Endodermal cell (in vitro differentiated cells): Measurements from ENCODE around the gene TMPRSS9. TPM values are rescaled to one million over a fixed set of nuclear protein-coding genes. Genes with fewer than 3 reads are reported as not detected.
"Not testable (repeated sequence)": the region's sequence is repeated elsewhere in the genome, so short reads cannot be mapped to it uniquely, and the experiment has no call there.

Experiments used
- DNase-seq: peaks from one replicate; pipeline ENCODE4 v3.0.0-alpha.2; 2017
- H3K27ac ChIP-seq: 2 replicates; pipeline ENCODE4 v1.5.1; 2013; ENCODE audit warnings: mild to moderate bottlenecking, low read depth, low read length, moderate library complexity
- H3K27me3 ChIP-seq: 2 replicates; pipeline ENCODE4 v1.6.1; 2013; ENCODE audit warnings: mild to moderate bottlenecking, low read length, moderate library complexity; ENCODE audit not compliant: insufficient read depth, control insufficient read depth, poor library complexity, severe bottlenecking
- H3K36me3 ChIP-seq: 2 replicates; pipeline ENCODE4 v1.7.0; 2013; ENCODE audit warnings: mild to moderate bottlenecking, low read length, moderate library complexity; ENCODE audit not compliant: control insufficient read depth, insufficient read depth
- H3K4me1 ChIP-seq: one replicate; pipeline ENCODE4 v1.7.0; 2013; ENCODE audit warnings: low read length; ENCODE audit not compliant: control insufficient read depth, insufficient read depth
- H3K4me3 ChIP-seq: 2 replicates; pipeline ENCODE4 v1.5.1; 2013; ENCODE audit warnings: mild to moderate bottlenecking, low read length, moderate library complexity
- H3K9ac ChIP-seq: 2 replicates; pipeline ENCODE4 v1.6.1; 2013; ENCODE audit warnings: mild to moderate bottlenecking, low read length, moderate library complexity; ENCODE audit not compliant: poor library complexity, severe bottlenecking; ENCODE audit errors: extremely low read depth
- H3K9me3 ChIP-seq: 2 replicates; pipeline ENCODE4 v1.6.1; 2013; ENCODE audit warnings: mild to moderate bottlenecking, low read length, moderate library complexity; ENCODE audit not compliant: control insufficient read depth
- H3K27ac Mint-ChIP-seq: 2 replicates; pipeline ENCODE4 v1.8.0; 2020; ENCODE audit warnings: mixed read lengths
- H3K27me3 Mint-ChIP-seq: 2 replicates; pipeline ENCODE4 v1.8.0; 2021; ENCODE audit warnings: mild to moderate bottlenecking, mixed read lengths; ENCODE audit not compliant: insufficient read depth
- H3K36me3 Mint-ChIP-seq: 2 replicates; pipeline ENCODE4 v1.8.0; 2020; ENCODE audit warnings: low read depth, mixed read lengths
- H3K4me1 Mint-ChIP-seq: 2 replicates; pipeline ENCODE4 v1.8.0; 2020; ENCODE audit warnings: mixed read lengths
- H3K4me3 Mint-ChIP-seq: 2 replicates; pipeline ENCODE4 v1.8.0; 2020; ENCODE audit warnings: mild to moderate bottlenecking, moderate library complexity, mixed read lengths
- H3K9me3 Mint-ChIP-seq: 2 replicates; pipeline ENCODE4 v1.8.0; 2020; ENCODE audit warnings: mild to moderate bottlenecking, mixed read lengths
- CTCF ChIP-seq: fragments of 200-600 bp; sonication (generic); conservative IDR thresholded peaks from 2 replicates; pipeline ENCODE4 v1.5.0; 2021; ENCODE audit warnings: antibody characterized with exemption, mild to moderate bottlenecking
- WGBS, 2 experiments: methylation state at CpG; one replicate each; pipeline versions ENCODE4 v1.1.5 to v1.1.7; 2013; ENCODE audit warnings: missing lambda C conversion rate in 2 of 2, mixed read lengths in 1 of 2; ENCODE audit not compliant: insufficient coverage in 1 of 2, insufficient read length in 1 of 2; 5-methylcytosine and 5-hydroxymethylcytosine counted together
- total RNA-seq, 2 donors: library from RNA; stranded (reverse); fragmentation: NEBNext Ultra II Directional in 1 of 2; extraction: Animal tissue kit (Norgen Biotek cat#: 25700) in 1 of 2; gene quantifications; 2 replicates in 1 of 2; 3 replicates in 1 of 2; pipeline ENCODE4 v1.2.1, GENCODE V29; 2021

Gene TMPRSS9
- total RNA-seq, 2 donors from 2014 or later = 0.73 to 1.2 TPM

DNA sequence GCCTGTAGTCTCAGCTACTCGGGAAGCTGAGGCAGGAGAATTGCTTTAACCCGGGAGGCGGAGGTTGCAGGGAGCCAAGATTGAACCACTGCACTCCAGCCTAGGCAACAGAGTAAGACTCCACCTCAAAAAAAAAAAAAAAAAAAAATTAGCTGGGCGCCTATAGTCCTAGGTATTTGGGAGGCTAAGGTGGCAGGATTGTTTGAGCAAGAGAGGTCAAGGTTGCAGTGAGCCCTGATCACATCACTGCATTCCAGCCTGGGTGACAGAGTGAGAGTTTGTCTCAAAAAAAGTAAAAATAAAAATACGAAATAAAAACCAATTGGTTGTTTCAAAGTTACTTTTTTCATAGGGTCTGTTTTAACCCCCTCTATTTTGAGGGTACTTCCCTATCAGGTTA is 98.0 kb downstream of the TMPRSS9 start:
- Histone ChIP-seq H3K9me3 (no peaks in the 10 kb centered on the region), H3K36me3 (no peaks in the 10 kb centered on the region), H3K9ac (no peak overlapping the region), H3K4me3 (no peak overlapping the region), H3K27ac (no peak overlapping the region), H3K4me1 (no peaks in the 10 kb centered on the region), H3K27me3 (no peaks in the 10 kb centered on the region)
- no peak for TF ChIP-seq CTCF
- no peaks in the 10 kb centered on the region for H3K9me3 Mint-ChIP-seq
- H3K36me3 Mint-ChIP-seq = no peaks in the 10 kb centered on the region
- DNase-seq = no peak
- peaks cover 10% of the 10 kb centered on the region for H3K4me1 Mint-ChIP-seq
- H3K27me3 Mint-ChIP-seq = no peaks in the 10 kb centered on the region
- H3K27ac Mint-ChIP-seq = no peak overlapping the region
- 87 to 93% methylated on average over 3 to 5 of the region's 5 CpGs for WGBS, 2 experiments
- H3K4me3 Mint-ChIP-seq = no peak overlapping the region

GRCh38 chr19:2458776-2459175 is 98.7 kb downstream of the TMPRSS9 start:
- not testable (repeated sequence) for H3K36me3 ChIP-seq, H3K4me3 ChIP-seq, H3K4me1 ChIP-seq, H3K27ac Mint-ChIP-seq, H3K9me3 ChIP-seq, DNase-seq, H3K9me3 Mint-ChIP-seq, H3K27me3 ChIP-seq, H3K36me3 Mint-ChIP-seq, H3K27ac ChIP-seq, H3K4me3 Mint-ChIP-seq, H3K27me3 Mint-ChIP-seq, H3K9ac ChIP-seq
- 92 to 94% methylated on average over 10 of the region's 10 CpGs for WGBS, 2 experiments
- H3K4me1 Mint-ChIP-seq = peaks cover 10% of the 10 kb centered on the region

- 94% methylated on average over 1 of the region's 1 CpG; no CpG with 5 or more reads in 1 of the 2 experiments for WGBS, 2 experiments
These were observed 100.2 kb downstream of the TMPRSS9 start for GRCh38 chr19:2460245-2460644.

More at GRCh38 chr19:2460245-2460644, 100.2 kb downstream of the TMPRSS9 start:
- Histone ChIP-seq H3K9me3 (no peaks in the 10 kb centered on the region), H3K9ac (no peak overlapping the region), H3K27me3 (no peaks in the 10 kb centered on the region), H3K27ac (no peak overlapping the region), H3K36me3 (no peaks in the 10 kb centered on the region), H3K4me3 (no peak overlapping the region), H3K4me1 (no peaks in the 10 kb centered on the region)
- H3K4me3 Mint-ChIP-seq = no peak overlapping the region
- no peaks in the 10 kb centered on the region for H3K36me3 Mint-ChIP-seq
- H3K4me1 Mint-ChIP-seq = peaks cover 4% of the 10 kb centered on the region
- no peak for TF ChIP-seq CTCF
- DNase-seq = no peak
- H3K27me3 Mint-ChIP-seq = no peaks in the 10 kb centered on the region
- no peaks in the 10 kb centered on the region for H3K9me3 Mint-ChIP-seq
- no peak overlapping the region for H3K27ac Mint-ChIP-seq
